Nephron progenitor cell (in vitro differentiated cells): ENCODE measurements around the gene CTAG1A.
"Not testable (repeated sequence)": the region's sequence is repeated elsewhere in the genome, so short reads cannot be mapped to it uniquely, and the experiment has no call there.

Source experiments
- DNase-seq: peaks from one replicate; pipeline ENCODE4 v3.0.0; 2021
- H3K27ac Mint-ChIP-seq: 2 replicates; pipeline ENCODE4 v1.8.0; 2021; ENCODE audit warnings: mild to moderate bottlenecking, moderate library complexity, mixed read lengths
- H3K27me3 Mint-ChIP-seq: 2 replicates; pipeline ENCODE4 v1.8.0; 2021; ENCODE audit warnings: mild to moderate bottlenecking, low read depth, mixed read lengths; ENCODE audit not compliant: poor library complexity
- H3K36me3 Mint-ChIP-seq: 2 replicates; pipeline ENCODE4 v1.8.0; 2021; ENCODE audit warnings: low read depth, mixed read lengths
- H3K4me1 Mint-ChIP-seq: 2 replicates; pipeline ENCODE4 v1.8.0; 2021; ENCODE audit warnings: mixed read lengths
- H3K4me3 Mint-ChIP-seq: 2 replicates; pipeline ENCODE4 v1.8.0; 2021; ENCODE audit warnings: mild to moderate bottlenecking, moderate library complexity, mixed read lengths
- H3K9me3 Mint-ChIP-seq: 2 replicates; pipeline ENCODE4 v1.8.0; 2021; ENCODE audit warnings: mild to moderate bottlenecking, moderate library complexity, mixed read lengths

The CTAG1A gene

GRCh38 chrX:154633661-154634060 lies 48.7 kb downstream of the CTAG1A start:
- not testable (repeated sequence) for H3K9me3 Mint-ChIP-seq, H3K4me1 Mint-ChIP-seq, H3K36me3 Mint-ChIP-seq, H3K27me3 Mint-ChIP-seq, H3K4me3 Mint-ChIP-seq, H3K27ac Mint-ChIP-seq, DNase-seq
